A673 (cell line): Measurements from ENCODE around the gene ULK4.

Source experiments
- CTCF ChIP-seq: fragments of 300-800, 200-600 bp; sonication (generic); conservative IDR thresholded peaks from 2 replicates; pipeline ENCODE4 v1.5.1; 2017; ENCODE audit warnings: low read depth, mild to moderate bottlenecking, antibody characterized with exemption, low read length, moderate library complexity, mixed read lengths
- EZH2 ChIP-seq: fragments of 200-600 bp; sonication (generic); IDR thresholded peaks from 2 replicates; pipeline ENCODE4 v1.6.1; 2017; ENCODE audit warnings: borderline replicate concordance, low read depth, mild to moderate bottlenecking, mixed read lengths, antibody characterized with exemption, low read length; ENCODE audit not compliant: poor library complexity, severe bottlenecking

GRCh38 chr3:41308119-41308518 is 653.8 kb downstream of the ULK4 start:
- TF ChIP-seq CTCF (no peak), EZH2 (no peak)
